ENCODE data around the gene EML4.

DNA sequence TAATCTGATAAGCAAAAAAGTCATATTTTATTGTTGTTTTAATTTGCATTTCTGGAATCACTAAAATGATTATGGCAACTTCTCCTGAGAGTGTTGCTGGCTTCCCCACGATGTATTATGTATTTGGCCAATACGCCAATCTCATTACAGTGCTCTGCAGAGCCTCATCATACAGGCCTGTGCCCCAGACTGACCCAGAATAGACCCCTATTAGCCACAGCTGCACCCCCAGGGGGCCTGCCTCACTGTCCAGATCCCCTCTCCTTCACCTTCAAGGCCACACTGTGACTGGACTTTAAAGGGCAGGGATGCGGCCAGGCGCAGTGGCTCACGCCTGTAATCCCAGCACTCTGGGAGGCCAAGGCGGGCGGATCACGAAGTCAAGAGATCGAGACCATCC is 209.3 kb downstream of the EML4 start:
- TF ChIP-seq ATF7 (IDR thresholded peaks at IDR 0.05; ENCODE audit: low read depth) (no peak), EZH2 (IDR thresholded peaks at IDR 0.05; ENCODE audit: borderline replicate concordance, control insufficient read depth, low read depth, low read length) (no peak), BRCA1 (IDR thresholded peaks at IDR 0.05; ENCODE audit: low read depth, low read length) (no peak), ZSCAN29 (IDR thresholded peaks at IDR 0.05) (no peak)
- TF ChIP-seq, protein P1, sequence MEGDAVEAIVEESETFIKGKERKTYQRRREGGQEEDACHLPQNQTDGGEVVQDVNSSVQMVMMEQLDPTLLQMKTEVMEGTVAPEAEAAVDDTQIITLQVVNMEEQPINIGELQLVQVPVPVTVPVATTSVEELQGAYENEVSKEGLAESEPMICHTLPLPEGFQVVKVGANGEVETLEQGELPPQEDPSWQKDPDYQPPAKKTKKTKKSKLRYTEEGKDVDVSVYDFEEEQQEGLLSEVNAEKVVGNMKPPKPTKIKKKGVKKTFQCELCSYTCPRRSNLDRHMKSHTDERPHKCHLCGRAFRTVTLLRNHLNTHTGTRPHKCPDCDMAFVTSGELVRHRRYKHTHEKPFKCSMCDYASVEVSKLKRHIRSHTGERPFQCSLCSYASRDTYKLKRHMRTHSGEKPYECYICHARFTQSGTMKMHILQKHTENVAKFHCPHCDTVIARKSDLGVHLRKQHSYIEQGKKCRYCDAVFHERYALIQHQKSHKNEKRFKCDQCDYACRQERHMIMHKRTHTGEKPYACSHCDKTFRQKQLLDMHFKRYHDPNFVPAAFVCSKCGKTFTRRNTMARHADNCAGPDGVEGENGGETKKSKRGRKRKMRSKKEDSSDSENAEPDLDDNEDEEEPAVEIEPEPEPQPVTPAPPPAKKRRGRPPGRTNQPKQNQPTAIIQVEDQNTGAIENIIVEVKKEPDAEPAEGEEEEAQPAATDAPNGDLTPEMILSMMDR (IDR thresholded peaks at IDR 0.05 in 2 of 3, conservative IDR thresholded peaks at IDR 0.05 in 1 of 3; ENCODE audit: control insufficient read depth in 2 of 3, extremely low read depth in 1 of 3, insufficient read depth in 1 of 3, low read depth in 3 of 3, low read length in 3 of 3) = no peak
- TF ChIP-seq, protein P2, sequence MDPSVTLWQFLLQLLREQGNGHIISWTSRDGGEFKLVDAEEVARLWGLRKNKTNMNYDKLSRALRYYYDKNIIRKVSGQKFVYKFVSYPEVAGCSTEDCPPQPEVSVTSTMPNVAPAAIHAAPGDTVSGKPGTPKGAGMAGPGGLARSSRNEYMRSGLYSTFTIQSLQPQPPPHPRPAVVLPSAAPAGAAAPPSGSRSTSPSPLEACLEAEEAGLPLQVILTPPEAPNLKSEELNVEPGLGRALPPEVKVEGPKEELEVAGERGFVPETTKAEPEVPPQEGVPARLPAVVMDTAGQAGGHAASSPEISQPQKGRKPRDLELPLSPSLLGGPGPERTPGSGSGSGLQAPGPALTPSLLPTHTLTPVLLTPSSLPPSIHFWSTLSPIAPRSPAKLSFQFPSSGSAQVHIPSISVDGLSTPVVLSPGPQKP (IDR thresholded peaks at IDR 0.05; ENCODE audit: low read depth, low read length) = no peak
- TF ChIP-seq, protein P3, sequence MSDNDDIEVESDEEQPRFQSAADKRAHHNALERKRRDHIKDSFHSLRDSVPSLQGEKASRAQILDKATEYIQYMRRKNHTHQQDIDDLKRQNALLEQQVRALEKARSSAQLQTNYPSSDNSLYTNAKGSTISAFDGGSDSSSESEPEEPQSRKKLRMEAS (IDR thresholded peaks at IDR 0.05; ENCODE audit: low read depth, low read length) = no peak
